ENCODE results near the gene NDUFB10. TPM values are rescaled to one million over a fixed set of nuclear protein-coding genes. Genes with fewer than 3 reads are reported as not detected.

The NDUFB10 gene
- polyA plus RNA-seq, 3 donors: 127 to 137 (median 129) TPM

DNA sequence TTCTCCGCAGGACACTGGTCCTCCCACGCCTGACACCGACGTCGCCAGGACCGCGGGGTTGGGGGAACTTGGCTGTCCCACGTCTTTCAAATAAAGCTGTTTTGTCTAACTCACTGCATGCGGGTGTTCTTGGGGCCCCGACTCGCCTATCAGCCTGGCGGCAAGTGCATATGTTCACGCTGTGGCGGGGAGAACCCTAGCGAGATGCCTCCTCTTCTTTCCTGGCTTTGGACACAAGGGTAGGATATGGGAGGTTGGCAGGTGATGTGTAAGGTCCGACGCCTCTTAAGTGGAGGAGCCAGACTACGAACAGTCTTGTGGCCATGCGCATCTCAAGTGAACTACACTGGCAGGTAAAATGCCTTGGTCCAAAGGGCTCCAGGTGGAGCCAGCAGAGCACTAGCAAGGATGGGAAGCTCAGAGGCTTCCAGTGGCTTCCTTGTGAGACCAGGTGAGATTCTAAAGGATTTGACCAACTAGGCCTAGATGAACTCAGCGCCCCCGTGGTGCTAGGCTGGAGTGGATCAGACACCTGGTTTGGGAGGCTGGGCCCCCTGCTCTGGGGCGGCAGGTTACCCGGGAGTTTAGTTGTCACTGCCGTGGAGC is 6.2 kb downstream of the NDUFB10 start:
- no peak for DNase-seq (ENCODE audit: low read depth in 3 of 3, low spot score in 2 of 3)

DNA sequence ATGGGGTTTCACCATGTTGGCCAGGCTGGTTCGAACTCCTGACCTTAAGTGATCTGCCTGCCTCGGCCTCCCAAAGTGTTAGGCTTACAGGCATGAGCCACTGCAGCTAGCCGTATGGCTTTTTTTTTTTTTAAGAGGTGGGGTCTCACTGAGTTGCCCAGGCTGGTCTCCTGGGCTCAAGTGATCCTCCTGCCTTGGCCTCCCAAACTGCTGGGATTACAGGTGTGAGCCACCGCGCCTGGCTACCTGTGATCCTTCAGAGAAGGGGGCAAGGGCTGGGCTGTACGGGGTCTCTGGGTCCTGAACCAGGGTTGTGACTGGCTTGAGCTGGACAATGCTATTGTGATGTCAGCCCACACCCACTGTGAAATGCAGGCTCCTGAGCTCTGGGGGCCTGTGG is 7.1 kb downstream of the NDUFB10 start, which contains the start of gene RNF151:
Gene RNF151, plus strand, starts transcription at position 397 of the 400 bp plus-strand sequence. CDS start 26 bp downstream, outside the sequence.
- no peak for DNase-seq (ENCODE audit: low read depth in 3 of 3, low spot score in 2 of 3)

DNA sequence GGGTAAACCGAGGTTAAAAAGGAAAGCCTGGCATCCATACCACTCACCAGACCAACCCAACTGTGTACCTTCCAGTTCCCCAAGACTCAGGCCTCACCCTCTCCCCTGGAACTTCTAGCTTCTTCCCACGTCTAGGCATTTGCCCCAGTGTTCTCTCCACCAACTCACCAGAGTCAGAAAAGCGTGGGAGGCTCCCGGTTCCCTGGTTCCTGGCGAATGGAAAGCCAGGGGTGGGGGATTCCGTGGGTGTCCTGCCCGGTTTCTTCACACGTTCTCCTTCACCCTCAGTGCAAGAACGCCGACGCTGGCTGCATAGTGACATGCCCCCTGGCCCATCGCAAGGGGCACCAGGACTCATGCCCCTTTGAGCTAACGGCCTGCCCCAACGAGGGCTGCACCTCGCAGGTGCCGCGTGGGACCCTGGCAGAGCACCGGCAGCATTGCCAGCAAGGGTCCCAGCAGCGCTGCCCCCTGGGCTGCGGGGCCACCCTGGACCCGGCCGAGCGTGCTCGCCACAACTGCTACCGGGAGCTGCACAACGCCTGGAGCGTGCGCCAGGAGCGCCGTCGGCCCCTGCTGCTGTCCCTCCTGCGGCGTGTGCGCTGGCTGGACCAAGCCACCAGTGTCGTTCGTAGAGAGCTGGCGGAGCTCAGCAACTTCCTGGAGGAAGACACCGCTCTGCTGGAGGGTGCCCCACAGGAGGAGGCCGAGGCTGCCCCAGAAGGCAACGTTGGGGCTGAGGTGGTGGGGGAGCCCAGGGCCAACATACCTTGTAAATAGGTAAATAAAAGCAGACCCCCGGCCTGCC is 9.0 kb downstream of the NDUFB10 start:
- no peak for DNase-seq (ENCODE audit: low read depth in 3 of 3, low spot score in 2 of 3)

DNA sequence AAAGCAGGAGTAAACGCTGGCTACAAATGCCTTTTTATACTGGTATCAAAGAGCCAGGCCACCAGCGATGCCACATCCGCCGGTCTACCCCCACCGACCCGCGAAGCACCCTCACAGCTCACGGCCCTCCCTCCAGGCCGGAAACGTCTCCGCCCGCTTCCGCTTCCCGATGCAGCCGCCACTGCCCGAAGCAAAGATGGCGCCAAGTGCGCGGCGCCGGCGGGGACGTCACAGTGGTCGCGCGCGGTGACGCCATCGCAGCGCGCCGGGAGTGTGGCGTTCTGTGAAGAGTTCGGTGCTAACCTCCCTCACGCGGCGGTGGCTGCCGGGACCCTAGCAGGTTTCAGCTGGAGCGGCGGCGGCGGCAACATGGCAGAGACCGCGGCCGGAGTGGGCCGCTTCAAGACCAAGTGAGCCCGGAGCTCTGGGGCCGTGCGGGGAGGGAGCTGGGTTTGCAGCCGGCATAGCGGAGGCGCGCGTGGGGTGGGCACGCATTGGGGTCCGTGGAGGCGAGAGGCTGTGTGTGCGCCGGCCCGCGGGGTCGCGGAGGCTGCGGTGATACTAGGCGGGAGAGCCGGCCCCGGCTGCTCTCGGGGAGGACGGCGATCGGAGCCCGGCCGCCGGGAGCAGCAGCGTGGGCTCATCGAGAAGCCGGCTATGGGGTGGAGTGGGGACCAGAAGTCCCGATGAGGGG is 12.6 kb downstream of the NDUFB10 start, which contains the start of gene TBL3:
Gene TBL3, plus strand, starts transcription at position 258 of the 694 bp plus-strand sequence. Its CDS starts 112 bp downstream, at position 370.
- DNase-seq (ENCODE audit: low read depth in 3 of 3, low spot score in 2 of 3): peak in 2 of 3 donors; percentile 83 to 86

DNA sequence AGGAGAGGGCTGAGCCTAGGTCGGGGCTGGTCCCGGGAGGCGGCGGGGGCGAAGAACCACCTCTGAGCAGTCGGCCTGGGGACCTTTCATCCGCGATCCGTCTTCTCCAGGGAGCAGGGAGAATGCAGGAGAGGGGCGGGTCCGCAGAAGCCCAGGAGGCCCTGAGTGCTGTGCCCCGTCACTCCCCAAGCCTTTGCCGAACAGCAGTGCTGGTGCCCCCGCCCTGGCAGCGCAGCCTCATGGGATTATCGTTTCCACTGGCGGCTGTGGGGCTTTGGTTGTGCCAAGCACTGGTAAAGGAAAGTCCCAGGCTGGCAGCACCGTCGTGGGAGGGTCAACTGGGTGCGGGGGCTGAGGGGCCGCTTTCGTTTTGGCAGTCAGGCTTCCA is 13.1 kb downstream of the NDUFB10 start:
- DNase-seq (ENCODE audit: low read depth in 3 of 3, low spot score in 2 of 3): no peak

DNA sequence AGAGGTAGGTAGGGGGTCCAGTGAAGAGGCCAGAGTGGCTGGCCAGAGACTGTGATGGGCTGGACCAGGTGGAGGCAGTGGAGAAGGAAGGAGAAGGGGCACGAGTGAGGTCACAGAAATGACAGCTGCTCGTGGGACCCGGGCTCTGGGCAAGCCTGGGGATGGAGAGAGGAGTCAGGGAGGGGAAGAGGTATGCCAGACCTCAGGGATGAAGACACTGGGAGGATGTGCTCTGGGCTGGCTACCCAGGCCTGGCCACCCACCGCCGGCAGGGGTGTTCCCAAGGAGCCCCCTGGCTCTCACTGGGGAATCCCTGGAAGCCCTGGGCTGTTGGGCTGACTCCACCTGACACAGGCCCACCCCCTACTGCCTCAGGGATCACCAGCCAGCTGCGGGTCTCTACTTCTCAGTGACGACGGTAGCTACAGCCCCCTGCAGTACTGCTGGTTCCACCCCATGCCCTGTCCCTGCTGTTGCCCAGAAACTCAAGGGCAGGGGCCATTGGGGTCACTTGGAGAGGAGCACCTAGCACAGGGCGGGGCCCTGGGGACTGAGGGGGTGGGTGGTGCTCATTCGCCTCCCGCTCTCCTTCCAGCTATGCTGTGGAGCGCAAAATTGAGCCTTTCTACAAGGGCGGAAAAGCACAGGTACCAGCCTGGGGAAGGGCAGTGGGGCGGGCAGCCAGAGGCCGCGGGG is 14.3 kb downstream of the NDUFB10 start:
- DNase-seq (ENCODE audit: low read depth in 3 of 3, low spot score in 2 of 3): no peak

DNA sequence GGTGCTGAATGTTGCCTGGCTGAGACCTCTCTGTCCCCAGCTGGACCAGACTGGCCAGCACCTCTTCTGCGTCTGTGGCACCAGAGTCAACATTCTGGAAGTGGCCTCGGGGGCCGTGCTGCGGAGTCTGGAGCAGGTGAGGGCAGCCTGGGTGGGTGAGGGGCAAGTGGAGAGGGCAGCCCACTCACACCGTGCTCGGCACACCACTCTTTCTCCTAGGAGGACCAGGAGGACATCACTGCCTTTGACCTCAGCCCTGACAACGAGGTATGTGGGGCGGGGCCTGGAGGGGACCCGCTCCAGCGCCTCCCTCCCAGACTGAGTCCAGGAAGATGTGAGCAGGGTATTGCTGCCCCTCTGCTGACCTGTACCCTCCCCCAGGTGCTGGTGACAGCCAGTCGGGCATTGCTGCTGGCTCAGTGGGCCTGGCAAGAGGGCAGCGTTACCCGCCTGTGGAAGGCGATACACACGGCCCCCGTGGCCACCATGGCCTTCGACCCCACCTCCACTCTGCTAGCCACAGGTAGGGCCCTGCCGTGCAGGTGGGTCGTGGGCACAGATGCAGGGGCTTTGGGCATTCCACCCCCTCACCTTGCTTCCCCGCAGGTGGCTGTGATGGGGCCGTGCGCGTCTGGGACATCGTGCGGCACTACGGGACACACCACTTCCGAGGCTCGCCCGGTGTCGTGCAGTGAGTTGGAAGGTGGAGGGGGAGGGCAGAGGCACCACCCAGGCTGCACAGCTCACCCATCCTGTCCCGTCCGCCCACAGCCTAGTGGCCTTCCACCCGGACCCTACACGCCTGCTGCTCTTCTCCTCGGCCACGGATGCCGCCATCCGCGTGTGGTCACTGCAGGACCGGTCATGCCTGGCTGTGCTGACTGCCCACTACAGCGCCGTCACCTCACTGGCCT is 15.1 kb downstream of the NDUFB10 start:
- DNase-seq (ENCODE audit: low read depth in 3 of 3, low spot score in 2 of 3): no peak

DNA sequence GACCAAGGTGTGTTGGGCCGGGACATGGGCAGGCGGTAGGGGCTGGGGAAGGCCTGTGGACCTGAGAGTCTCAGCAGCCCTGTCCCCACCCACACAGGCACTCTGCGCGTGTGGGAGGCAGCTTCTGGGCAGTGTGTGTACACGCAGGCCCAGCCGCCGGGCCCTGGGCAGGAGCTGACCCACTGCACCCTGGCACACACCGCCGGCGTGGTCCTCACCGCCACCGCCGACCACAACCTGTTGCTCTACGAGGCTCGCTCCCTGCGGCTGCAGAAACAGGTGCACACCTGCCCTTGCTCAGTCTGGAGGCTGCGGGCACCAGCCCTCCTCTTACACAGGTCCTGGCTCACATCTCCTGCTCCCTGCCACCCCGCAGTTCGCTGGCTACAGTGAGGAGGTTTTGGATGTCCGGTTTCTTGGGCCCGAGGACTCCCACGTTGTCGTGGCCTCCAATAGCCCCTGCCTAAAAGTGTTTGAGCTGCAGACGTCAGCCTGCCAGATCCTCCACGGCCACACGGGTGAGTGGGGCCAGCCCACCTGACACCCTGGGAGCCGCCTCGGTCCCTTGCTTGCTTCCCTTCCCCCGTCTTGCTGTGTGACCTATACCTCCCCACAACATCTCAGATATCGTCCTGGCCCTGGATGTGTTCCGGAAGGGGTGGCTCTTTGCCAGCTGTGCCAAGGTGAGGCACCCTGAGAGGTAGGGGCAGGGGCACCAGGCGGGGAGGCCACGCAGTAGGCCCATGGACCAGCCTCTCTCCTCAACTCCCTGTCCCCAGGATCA is 16.3 kb downstream of the NDUFB10 start:
- no peak for DNase-seq (ENCODE audit: low read depth in 3 of 3, low spot score in 2 of 3)

DNA sequence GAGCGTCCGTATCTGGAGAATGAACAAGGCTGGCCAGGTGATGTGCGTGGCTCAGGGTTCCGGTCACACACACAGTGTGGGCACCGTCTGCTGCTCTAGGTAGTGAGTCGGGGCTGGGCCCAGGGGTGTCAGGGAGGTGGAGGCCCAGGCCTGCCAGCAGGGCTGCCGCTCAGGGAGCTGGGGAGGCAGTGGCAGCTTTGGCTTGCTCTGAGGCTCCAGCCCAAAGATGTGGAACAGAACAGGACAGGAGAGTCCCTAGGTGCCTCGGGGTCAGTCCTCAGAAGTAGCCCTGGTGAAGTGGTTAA is 16.8 kb downstream of the NDUFB10 start:
- DNase-seq (ENCODE audit: low read depth in 3 of 3, low spot score in 2 of 3): no peak

DNA sequence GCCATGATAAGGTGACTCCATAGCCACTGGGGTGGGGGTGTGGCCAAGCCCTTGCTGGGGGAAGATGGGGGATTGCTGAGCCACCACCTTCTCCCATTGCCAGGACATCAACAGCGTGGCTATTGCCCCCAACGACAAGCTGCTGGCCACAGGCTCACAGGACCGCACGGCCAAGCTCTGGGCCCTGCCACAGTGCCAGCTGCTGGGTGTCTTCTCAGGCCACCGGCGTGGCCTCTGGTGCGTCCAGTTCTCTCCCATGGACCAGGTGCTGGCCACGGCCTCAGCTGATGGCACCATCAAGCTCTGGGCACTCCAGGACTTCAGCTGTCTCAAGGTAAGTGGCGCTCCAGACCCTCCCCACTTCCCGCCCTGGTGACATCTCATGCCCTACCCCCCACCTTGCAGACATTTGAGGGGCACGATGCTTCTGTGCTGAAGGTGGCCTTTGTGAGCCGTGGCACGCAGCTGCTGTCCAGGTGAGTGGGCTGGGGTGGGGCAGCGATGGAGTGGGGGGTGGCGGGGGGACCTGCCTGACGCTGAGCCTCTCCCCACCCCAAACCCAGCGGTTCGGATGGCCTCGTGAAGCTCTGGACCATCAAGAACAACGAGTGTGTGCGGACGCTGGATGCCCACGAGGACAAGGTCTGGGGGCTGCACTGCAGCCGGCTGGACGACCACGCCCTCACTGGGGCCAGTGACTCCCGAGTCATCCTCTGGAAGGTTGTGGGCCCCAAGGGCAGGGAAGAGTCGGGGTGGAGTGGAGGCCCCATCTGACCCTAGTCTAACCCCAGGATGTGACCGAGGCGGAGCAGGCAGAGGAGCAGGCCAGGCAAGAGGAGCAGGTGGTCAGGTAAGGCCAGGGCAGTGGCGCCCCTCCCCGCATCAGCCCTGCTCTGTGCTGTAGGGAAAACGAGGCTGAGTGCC is 17.9 kb downstream of the NDUFB10 start:
- DNase-seq (ENCODE audit: low read depth in 3 of 3, low spot score in 2 of 3): no peak

DNA sequence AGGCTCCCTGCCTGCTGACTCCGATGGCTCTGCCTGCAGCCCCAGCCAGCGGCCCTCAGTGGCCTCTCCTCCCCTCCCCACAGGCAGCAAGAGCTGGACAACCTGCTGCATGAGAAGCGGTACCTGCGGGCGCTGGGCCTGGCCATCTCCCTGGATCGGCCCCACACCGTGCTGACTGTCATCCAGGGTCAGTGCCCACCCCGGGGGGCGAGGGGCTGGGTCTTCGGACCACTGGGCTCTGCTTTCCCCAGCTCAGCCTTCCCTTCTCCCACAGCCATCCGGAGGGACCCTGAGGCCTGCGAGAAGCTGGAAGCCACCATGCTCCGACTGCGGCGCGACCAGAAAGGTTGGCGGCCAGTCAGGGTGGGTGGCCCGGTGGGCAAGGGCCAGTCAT is 18.5 kb downstream of the NDUFB10 start:
- no peak for DNase-seq (ENCODE audit: low read depth in 3 of 3, low spot score in 2 of 3)

DNA sequence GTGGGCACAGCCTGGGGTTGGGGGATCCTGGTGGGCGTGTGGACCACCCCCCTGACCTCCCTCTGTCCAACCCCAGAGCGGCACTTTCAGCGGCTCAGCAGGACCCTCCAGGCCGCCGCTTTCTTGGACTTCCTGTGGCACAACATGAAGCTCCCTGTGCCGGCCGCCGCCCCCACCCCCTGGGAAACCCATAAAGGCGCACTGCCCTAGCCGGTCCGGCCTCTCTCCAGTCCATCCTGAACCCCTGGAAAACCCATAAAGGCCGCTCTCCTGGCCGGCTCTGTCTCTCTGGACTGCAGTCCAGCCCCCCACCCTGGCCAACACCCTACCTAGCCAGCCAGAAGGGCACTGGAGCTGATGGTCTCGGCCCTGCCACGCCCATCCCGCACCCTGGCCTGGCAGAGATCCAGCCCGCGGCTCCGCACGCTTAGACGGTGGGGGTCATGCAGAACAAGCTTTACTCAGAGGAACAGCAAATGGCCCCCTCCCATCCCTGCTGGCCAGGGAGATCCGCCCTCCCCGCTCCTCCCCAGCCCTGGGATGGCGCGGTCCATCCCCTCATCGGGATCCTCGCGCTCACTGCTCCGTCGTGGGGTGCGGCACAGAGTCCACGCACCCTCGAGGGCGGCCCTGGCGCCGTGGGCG is 19.3 kb downstream of the NDUFB10 start:
- no peak for DNase-seq (ENCODE audit: low read depth in 3 of 3, low spot score in 2 of 3)

DNA sequence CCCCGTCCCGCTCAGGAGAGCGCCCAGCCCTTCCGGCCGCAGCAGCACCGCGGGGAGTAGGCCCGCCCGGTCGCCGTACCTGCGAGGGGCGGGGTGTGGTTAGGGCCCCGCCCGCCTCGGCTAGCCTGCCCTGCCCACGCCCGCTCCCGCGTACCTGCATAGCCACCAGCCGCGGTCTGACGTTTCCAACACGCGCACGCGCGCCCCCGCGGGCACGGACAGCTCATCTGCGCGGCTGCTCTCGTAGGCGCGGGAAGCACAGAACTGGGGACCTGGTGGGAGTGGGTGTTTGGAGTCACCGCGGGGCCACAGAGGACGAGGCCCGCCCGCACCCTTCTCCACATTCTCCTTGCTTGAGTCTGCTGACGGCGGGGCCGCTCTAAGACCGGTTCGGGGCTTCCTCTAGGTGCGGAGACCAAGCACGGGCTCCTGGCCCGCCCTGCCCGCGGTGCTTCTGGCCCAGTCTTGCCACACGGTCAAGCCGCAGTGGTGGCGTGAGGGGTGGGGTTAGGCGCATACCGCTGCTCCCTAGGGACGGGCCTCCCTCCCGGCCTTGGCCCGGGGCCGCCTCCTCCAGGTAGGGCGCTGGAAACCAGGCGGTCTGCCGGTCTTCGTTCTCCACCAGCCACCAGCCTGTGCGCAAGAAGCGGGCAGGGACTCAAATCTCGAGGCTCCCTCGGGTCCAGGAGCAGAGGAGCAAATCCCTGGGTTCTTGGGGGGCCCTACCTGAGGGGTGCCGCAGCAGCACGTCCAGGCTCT is 20.1 kb downstream of the NDUFB10 start:
- no peak for DNase-seq (ENCODE audit: low read depth in 3 of 3, low spot score in 2 of 3)

DNA sequence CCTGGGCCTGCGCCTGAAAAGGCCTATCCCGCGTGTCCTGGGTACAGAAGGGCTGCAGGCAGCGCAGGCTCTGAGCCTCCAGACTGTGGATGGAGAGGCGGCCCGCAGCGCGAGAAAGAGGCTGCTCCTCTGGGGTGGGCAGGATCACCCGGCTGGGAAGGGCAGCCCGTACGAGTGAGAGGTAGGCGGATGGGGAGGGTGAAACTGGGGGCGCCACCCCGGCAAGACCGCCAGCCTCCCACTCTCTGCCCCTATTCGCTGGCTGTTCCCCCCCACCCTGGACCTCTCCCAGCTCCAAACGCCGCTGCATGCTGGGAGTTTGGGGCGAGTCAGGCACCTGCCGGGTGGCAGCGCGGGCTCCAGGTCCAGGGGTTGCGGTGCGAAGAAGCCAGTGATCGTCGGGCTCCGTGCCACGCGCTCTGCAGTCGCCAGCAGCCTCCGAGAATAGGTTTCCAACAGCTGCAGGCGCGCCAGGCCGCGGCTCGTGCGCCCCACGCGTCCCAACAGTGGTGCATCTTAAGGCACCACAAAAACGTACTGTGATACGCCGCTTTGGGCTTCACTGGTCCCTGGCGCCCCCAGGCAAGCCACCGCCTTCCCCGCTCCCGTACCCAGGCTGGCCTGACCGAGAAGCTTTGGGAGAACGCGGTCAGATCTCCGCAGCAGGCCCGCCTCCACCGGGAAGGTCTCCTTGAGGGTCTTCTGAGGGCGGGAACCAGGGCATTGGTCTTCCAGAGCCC is 20.9 kb downstream of the NDUFB10 start:
- no peak for DNase-seq (ENCODE audit: low read depth in 3 of 3, low spot score in 2 of 3)

DNA sequence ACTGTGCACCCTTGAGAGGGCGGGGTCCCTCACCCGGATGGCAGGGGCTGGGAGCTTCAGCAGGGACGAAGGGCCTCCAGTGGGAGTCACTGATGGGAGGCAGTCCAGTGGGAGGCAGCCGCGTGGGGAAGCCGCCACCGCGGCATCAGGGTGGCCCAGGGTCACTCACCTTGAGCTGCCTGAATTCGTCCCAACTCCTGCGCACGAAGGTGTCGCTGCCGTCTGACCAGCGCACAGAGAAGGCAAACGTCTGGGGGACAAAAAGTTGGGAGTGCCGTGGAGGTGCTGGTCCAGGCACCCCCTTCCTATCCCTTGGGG is 21.4 kb downstream of the NDUFB10 start:
- no peak for DNase-seq (ENCODE audit: low read depth in 3 of 3, low spot score in 2 of 3)

DNA sequence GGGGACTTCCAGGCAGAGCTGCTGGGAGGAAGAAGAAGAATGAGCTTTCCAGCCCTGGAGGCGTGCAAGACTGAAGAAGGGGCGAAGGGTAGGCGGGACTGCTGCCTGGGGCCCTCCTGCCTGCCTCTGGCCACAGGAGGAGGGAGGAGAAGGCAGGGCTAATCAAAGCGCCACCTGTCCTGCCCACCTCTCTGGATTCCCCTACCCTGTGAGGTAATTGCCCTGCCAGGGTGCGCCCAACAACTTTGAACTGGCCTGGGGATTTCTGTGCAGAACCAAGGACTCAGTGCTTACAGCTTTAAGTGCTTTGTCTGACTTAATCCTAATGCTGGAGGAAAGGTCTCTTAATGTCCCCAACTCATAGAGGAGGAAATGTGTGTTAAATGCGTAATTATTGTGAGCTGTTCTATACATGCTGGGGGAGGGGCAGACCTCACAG is 22.1 kb downstream of the NDUFB10 start, which contains the start of gene NOXO1:
Gene NOXO1, minus strand, starts transcription at position 72 of the 439 bp plus-strand sequence. CDS start 290 bp downstream, outside the sequence.
- DNase-seq (ENCODE audit: low read depth in 3 of 3, low spot score in 2 of 3): no peak
